ENCODE results near the gene CCDC43. TPM values are rescaled to one million over a fixed set of nuclear protein-coding genes. Genes with fewer than 3 reads are reported as not detected.

Gene CCDC43
- polyA plus RNA-seq, 1 of the 3 experiments (the other 2 are of a cell fraction), result 6.4 TPM

- TF ChIP-seq EZH2phosphoT487 (IDR thresholded peaks at IDR 0.05; ENCODE audit: borderline replicate concordance, low read depth), result no peak
- no peak for TF ChIP-seq NRF1 (IDR thresholded peaks at IDR 0.05; ENCODE audit: low read depth, low read length)
- TF ChIP-seq, protein P1, sequence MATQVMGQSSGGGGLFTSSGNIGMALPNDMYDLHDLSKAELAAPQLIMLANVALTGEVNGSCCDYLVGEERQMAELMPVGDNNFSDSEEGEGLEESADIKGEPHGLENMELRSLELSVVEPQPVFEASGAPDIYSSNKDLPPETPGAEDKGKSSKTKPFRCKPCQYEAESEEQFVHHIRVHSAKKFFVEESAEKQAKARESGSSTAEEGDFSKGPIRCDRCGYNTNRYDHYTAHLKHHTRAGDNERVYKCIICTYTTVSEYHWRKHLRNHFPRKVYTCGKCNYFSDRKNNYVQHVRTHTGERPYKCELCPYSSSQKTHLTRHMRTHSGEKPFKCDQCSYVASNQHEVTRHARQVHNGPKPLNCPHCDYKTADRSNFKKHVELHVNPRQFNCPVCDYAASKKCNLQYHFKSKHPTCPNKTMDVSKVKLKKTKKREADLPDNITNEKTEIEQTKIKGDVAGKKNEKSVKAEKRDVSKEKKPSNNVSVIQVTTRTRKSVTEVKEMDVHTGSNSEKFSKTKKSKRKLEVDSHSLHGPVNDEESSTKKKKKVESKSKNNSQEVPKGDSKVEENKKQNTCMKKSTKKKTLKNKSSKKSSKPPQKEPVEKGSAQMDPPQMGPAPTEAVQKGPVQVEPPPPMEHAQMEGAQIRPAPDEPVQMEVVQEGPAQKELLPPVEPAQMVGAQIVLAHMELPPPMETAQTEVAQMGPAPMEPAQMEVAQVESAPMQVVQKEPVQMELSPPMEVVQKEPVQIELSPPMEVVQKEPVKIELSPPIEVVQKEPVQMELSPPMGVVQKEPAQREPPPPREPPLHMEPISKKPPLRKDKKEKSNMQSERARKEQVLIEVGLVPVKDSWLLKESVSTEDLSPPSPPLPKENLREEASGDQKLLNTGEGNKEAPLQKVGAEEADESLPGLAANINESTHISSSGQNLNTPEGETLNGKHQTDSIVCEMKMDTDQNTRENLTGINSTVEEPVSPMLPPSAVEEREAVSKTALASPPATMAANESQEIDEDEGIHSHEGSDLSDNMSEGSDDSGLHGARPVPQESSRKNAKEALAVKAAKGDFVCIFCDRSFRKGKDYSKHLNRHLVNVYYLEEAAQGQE (IDR thresholded peaks at IDR 0.05; ENCODE audit: low read depth, low read length), result no peak
These were observed 33.4 kb downstream of the CCDC43 start, which contains the start of gene MEIOC (continued) for GRCh38 chr17:44655983-44656710.

DNA sequence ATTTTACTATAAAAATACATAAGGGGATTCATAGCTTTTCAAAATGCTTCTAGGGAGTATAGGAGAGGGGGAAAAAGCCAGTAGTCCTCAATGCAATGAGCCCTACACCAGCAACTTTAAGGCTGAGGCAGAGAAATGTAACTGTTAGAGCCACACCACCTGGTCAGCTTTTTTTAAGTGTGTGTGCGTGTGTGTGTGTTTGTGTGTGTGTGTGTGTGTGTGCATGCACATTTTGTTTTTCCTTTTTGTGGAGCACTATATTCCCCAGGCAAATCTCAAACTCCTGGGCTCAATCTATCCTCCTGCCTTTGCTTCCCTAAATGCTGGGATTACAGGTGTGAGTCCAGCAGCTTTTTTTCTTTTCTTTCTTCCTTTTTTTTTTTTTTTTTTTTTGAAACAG, 35.6 kb downstream of the CCDC43 start:
- H3F3A ChIP-seq (replicated peaks; ENCODE audit: insufficient read depth), result no peaks in the 10 kb centered on the region
- no peaks in the 10 kb centered on the region for H3K79me2 ChIP-seq (ENCODE audit: insufficient read depth)
- no peak overlapping the region for H2AFZ ChIP-seq (ENCODE audit: low read depth)
- H3K4me1 ChIP-seq (ENCODE audit: control insufficient read depth in 1 of 2, insufficient read depth in 2 of 2, low read depth in 1 of 2, low read length in 1 of 2), result peaks cover 0 to 6% of the 10 kb centered on the region in 2 experiments; a peak in 1 of 4 replicates
- no peak overlapping the region for H3K27ac ChIP-seq (ENCODE audit: low read depth in 2 of 2, low read length in 1 of 2)
- H3K4me3 ChIP-seq (ENCODE audit: low read depth in 2 of 2, low read length in 1 of 2), result no peak overlapping the region
- no peaks in the 10 kb centered on the region for H3K9me3 ChIP-seq
- CTCF ChIA-PET, result no interaction called here
- H3K9ac ChIP-seq, result no peak overlapping the region
- POLR2A ChIA-PET, result no interaction called here
- no peak overlapping the region for H3K4me2 ChIP-seq
- no peak for DNase-seq
- no peaks in the 10 kb centered on the region for H3K9me2 ChIP-seq
- 44% methylated on average over 1 of the region's 1 CpG for WGBS (ENCODE audit: low lambda C conversion rate)
- H3K36me3 ChIP-seq (replicated peaks in 1 of 2; ENCODE audit: control insufficient read depth in 1 of 2, insufficient read depth in 2 of 2, low read length in 1 of 2), result no peaks in the 10 kb centered on the region
- TF ChIP-seq, protein P2, sequence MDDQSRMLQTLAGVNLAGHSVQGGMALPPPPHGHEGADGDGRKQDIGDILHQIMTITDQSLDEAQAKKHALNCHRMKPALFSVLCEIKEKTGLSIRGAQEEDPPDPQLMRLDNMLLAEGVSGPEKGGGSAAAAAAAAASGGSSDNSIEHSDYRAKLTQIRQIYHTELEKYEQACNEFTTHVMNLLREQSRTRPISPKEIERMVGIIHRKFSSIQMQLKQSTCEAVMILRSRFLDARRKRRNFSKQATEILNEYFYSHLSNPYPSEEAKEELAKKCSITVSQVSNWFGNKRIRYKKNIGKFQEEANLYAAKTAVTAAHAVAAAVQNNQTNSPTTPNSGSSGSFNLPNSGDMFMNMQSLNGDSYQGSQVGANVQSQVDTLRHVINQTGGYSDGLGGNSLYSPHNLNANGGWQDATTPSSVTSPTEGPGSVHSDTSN (IDR thresholded peaks at IDR 0.05), result no peak
- TF ChIP-seq SMC3 (IDR thresholded peaks at IDR 0.05; ENCODE audit: low read depth, low read length) (no peak), RAD21 (IDR thresholded peaks at IDR 0.05; ENCODE audit: low read length) (no peak), FOXM1 (IDR thresholded peaks at IDR 0.05; ENCODE audit: low read depth) (no peak), USF1 (IDR thresholded peaks at IDR 0.05; ENCODE audit: borderline replicate concordance, low read depth) (no peak), JUND (IDR thresholded peaks at IDR 0.05) (no peak)
- H3K27me3 ChIP-seq (ENCODE audit: insufficient read depth), result no peaks in the 10 kb centered on the region
- no peaks in the 10 kb centered on the region for H4K20me1 ChIP-seq (ENCODE audit: insufficient read depth)

Data from SK-N-SH (cell line).